Stimulated activated naive CD8-positive, alpha-beta T cell treated with anti-CD3 and anti-CD28 coated beads, Interleukin-15, amount 100 ng/mL, for 72 hours (primary cell): Measurements from ENCODE around the gene CYP4F3.

Experiments
- ATAC-seq: fragments of 150-1000 bp; cut with Tn5 transposase; 2 replicates; pipeline ENCODE4 v1.10.0; 2021; ENCODE audit warnings: mild to moderate bottlenecking, moderate library complexity
- DNase-seq, 2 donors: peaks; one replicate each; pipeline ENCODE4 v3.0.0; 2021 to 2022
- H3K27ac Mint-ChIP-seq, 2 donors: one replicate each; pipeline ENCODE4 v1.8.0; 2022; ENCODE audit warnings: mild to moderate bottlenecking in 2 of 2, mixed read lengths in 2 of 2, moderate library complexity in 2 of 2
- H3K27me3 Mint-ChIP-seq: one replicate; pipeline ENCODE4 v1.8.0; 2022; ENCODE audit warnings: mixed read lengths
- H3K4me1 Mint-ChIP-seq: one replicate; pipeline ENCODE4 v1.8.0; 2022; ENCODE audit warnings: mild to moderate bottlenecking, mixed read lengths
- H3K4me3 Mint-ChIP-seq, 2 donors: one replicate each; pipeline ENCODE4 v1.8.0; 2022; ENCODE audit warnings: mild to moderate bottlenecking in 2 of 2, mixed read lengths in 2 of 2, moderate library complexity in 1 of 2
- H3K9me3 Mint-ChIP-seq, 2 donors: one replicate each; pipeline ENCODE4 v1.8.0; 2022; ENCODE audit warnings: mixed read lengths in 2 of 2

The CYP4F3 gene

DNA sequence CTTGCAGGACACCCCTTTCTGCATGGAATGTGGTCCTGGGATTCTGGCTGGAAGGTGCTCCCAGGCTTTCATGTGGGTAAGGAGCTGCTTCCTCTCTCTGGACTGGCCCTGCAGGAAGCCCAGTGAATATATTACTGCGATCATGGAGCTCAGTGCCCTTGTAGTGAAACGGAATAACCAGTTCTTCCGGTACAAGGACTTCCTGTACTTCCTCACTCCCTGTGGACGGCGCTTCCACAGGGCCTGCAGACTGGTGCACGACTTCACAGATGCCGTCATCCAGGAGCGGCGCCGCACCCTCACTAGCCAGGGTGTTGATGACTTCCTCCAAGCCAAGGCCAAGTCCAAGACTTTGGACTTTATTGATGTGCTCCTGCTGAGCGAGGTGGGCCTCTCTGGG is 17.7 kb upstream of the CYP4F3 start:
- ATAC-seq: no peak
- Mint-ChIP-seq H3K27me3 (peaks cover 24% of the 10 kb centered on the region), H3K9me3 (no peaks in the 10 kb centered on the region), H3K4me1 (no peaks in the 10 kb centered on the region), H3K4me3 (no peak overlapping the region), H3K27ac (no peak overlapping the region)
- DNase-seq: no peak

DNA sequence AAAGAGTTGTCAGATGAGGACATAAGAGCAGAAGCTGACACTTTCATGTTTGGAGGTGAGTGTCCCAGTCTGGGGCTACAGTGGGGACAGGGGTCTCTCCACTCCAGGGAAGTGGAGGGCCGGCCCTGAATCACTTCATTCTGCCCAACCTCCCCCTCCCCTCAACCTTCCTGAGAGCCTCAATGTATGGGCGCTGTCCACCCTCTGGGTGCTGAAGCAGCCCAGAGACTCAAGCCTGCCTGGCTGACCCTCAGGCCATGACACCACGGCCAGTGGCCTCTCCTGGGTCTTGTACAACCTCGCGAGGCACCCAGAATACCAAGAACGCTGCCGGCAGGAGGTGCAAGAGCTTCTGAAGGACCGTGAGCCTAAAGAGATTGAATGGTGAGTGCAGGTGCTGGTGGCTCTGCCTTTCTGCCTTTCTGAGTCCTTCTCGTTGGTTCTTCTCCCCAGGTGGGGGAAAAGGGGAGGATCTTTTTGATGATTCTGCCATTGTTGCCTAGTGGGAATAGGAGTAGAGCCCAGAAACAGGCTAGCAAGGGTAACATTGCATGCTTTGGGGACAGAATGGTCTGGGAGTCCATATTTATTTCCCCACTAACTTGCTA is 16.9 kb upstream of the CYP4F3 start:
- no peak overlapping the region for H3K4me3 Mint-ChIP-seq
- ATAC-seq: no peak
- H3K27ac Mint-ChIP-seq: no peak overlapping the region
- H3K9me3 Mint-ChIP-seq: no peaks in the 10 kb centered on the region
- no peaks in the 10 kb centered on the region for H3K4me1 Mint-ChIP-seq
- H3K27me3 Mint-ChIP-seq: peaks cover 32% of the 10 kb centered on the region
- DNase-seq: no peak

DNA sequence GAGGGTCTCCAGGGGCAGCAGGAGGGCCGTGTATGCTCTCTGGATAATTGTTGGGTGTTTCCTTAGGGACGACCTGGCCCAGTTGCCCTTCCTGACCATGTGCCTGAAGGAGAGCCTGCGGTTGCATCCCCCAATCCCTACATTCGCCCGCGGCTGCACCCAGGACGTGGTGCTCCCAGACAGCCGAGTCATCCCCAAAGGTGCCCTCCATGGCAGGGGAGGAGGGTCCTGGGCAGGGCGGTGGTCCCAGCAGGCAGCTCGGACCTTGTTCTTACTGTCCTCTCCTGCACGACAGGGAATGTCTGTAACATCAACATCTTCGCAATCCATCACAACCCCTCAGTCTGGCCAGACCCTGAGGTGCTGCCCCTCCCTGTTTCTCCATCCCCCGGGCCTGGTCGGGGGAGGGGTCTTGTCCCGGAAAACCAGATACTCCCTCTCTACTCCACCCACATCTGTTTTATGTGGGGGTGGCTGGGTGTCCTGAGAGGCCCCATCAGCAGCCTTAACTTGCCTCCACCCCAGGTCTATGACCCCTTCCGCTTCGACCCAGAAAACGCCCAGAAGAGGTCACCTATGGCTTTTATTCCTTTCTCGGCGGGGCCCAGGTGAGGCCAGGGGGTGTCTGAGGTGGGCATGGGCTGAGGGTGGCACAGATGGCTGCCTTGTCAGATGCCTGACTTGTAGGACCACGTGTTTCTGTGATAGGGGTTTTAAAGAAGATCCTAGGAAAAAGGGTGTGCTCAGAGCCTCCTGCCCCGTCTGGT is 12.3 kb upstream of the CYP4F3 start:
- H3K27ac Mint-ChIP-seq: no peak overlapping the region
- DNase-seq (no peak), ATAC-seq (no peak)
- peaks cover 31% of the 10 kb centered on the region for H3K27me3 Mint-ChIP-seq
- H3K9me3 Mint-ChIP-seq: no peaks in the 10 kb centered on the region
- no peaks in the 10 kb centered on the region for H3K4me1 Mint-ChIP-seq
- H3K4me3 Mint-ChIP-seq: no peak overlapping the region

DNA sequence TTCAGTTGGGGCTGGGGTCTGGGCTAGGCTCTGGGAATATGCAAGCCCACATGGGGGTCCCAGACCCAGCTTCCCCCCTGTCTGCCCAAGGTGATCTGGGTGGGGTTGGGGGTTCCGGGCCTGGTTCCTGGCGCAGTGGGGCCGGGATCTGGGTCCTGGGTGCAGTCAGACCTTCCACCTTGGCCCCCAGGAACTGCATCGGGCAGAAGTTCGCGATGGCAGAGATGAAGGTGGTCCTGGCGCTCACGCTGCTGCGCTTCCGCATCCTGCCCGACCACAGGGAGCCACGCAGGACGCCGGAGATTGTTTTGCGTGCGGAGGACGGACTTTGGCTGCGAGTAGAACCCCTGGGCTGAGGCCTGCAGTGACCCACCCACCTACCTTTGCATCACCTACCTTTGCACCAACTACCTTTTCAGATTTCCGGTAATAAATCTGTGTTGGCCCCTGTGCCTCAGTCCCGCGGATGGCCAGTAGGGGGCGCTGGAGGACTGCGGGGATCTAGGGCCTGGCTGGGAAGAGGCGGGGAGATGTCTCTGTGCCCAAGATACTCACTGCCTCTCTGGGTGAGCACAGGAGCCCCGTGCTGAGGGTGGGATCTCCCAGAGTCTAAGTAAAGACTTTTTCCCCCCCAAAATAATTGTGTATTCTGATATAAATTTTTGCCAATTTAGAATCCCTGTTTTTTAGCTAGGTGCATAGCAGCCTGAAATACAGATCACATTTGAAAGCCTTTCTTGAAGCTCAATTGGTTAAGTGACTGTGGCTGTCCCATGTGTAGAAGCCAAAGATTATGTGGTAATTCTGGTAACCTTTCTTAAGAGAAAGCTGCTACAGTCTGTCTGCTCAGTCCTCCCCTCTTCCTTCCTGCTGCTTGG is 11.5 kb upstream of the CYP4F3 start:
- H3K27ac Mint-ChIP-seq: no peak overlapping the region
- no peak overlapping the region for H3K4me3 Mint-ChIP-seq
- DNase-seq (peak; percentile 83 to 85), ATAC-seq (peak; percentile 90)
- H3K9me3 Mint-ChIP-seq: no peaks in the 10 kb centered on the region
- peaks cover 25% of the 10 kb centered on the region for H3K27me3 Mint-ChIP-seq
- H3K4me1 Mint-ChIP-seq: no peaks in the 10 kb centered on the region

DNA sequence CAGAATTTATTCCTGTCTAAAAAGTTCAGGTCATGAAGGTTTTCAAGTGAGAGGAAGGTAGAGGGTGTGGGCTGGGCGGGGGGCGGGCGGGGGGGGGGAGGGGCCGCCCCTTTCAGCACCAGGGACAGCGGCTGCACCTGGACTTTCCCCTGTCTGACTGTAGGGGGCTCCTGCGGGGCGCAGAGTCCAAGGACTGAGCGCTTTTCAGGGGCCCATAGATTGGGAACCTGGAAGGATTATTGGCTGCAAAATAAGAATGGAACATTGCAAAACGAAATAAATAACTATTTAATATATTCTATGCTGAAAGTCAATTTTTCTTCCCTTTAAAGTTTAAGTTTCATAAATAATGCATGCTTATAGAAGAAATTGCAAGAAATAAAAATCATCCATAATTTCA is 8.9 kb upstream of the CYP4F3 start:
- no peak overlapping the region for H3K27ac Mint-ChIP-seq
- H3K27me3 Mint-ChIP-seq: peaks cover 41% of the 10 kb centered on the region
- no peaks in the 10 kb centered on the region for H3K9me3 Mint-ChIP-seq
- DNase-seq (peak in 1 of 2 donors; percentile 16), ATAC-seq (no peak)
- no peaks in the 10 kb centered on the region for H3K4me1 Mint-ChIP-seq
- H3K4me3 Mint-ChIP-seq: no peak overlapping the region

DNA sequence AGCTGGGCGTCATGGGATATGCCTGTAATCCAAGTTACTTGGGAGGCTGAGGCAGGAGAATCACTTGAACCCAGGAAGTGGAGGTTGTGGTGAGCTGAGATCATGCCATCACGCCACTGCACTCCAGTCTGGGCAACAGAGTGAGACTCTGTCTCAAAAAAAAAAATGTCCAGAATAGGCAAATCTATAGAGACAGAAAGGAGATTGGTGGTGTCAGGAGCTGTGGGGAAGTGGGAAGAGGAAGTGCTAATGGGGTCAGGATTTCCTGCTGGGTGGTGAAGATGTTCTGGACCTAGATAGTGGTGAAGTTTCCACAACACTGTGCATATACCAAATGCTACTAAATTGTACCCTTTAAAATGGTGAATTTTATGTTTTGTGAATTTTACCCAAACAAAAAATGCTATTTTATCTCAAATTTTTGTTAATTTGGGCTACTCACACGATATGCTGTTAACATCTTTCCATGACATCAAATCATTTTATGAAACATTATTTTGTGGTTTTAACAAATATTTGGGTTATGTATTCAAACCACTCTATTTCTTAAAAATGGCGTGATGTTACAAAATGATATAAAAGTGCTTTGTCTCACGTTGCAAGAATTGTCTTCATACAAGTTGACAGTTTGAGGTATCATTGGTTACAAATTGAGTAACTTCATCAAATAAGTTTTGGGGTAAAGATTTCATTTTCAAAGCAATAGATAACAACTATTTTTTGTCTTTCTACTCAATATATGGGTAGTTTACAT is 7.4 kb upstream of the CYP4F3 start:
- DNase-seq (no peak), ATAC-seq (no peak)
- no peaks in the 10 kb centered on the region for H3K9me3 Mint-ChIP-seq
- no peaks in the 10 kb centered on the region for H3K4me1 Mint-ChIP-seq
- no peak overlapping the region for H3K27ac Mint-ChIP-seq
- no peak overlapping the region for H3K4me3 Mint-ChIP-seq
- peaks cover 37% of the 10 kb centered on the region for H3K27me3 Mint-ChIP-seq

DNA sequence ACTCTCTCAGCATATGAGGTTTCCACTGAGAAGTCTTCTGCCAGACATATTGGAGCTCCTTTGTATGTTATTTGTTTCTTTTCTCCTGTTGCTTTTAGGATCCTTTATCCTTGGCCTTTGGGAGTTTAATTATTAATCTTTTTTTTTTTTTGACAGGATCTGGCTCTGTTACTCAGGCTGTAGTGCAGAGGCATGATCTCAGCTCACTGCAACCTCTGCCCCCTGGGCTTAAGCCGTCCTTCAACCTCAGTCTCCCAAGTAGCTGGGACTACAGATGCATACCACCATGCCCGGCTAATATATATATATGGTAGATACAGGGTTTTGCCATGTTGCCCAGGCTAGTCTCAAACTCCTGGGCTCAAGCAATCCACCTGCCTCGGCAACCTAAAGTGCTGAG is 6.6 kb upstream of the CYP4F3 start:
- DNase-seq: no peak
- Mint-ChIP-seq H3K27me3 (peaks cover 31% of the 10 kb centered on the region), H3K27ac (no peak overlapping the region), H3K9me3 (no peaks in the 10 kb centered on the region), H3K4me1 (no peaks in the 10 kb centered on the region), H3K4me3 (no peak overlapping the region)
- ATAC-seq: no peak

DNA sequence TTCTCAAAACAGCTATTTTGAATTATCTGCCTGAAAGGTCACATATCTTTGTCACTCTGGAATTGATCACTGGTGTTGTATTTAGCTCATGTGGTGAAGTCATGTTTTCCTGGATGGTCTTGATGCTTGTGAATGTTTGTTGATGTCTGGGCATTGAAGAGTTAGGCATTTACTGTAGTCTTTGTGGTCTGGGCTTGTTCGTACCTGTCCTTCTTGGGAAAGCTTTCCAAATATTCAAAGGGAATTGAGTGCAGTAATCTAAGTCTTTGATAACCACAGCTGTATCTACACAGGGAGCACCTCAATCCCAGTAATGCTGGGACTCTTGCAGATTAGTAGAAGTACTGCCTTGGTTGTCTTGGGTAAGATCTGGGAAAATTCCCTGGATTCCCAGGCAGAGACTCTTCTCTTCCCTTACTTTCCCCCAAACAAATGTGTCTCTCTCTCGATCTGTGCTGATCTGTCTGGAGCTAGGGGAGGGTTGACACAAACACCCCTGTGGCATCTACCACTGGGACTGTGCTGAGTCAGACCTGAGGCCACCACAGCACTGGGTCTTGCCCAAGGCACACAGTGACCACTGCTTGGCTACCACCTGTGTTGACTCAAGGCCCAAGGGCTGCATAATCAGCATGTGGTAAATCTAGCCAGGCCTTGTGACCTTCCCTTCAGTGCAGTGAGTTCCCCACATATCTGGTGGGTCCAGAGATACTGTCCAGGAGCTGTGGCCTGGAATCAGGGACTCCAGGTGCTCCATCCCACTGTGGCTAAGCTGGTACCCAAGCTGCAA is 5.5 kb upstream of the CYP4F3 start:
- Mint-ChIP-seq H3K4me1 (no peaks in the 10 kb centered on the region), H3K4me3 (no peak overlapping the region)

DNA sequence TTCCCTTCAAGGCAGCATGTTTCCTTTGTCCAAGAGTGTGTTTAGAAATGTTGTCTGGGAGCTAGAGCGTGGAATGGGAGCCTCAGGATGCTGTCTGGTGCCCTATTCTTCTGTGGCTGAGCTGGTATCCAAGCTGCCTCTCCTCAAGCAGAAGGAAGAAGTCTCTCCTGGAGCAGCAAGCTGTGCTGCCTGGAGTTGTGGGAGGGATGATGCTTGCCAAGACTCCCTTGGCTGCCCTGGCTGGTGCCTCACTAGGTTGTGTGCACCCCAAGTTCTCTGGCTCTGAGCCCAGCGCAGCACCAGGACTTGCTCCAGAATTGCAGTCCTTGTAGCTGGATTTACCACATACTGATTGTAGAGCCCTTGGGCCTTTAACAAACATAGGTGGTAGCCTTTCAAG is 4.7 kb upstream of the CYP4F3 start:
- Mint-ChIP-seq H3K4me3 (no peak overlapping the region), H3K4me1 (no peaks in the 10 kb centered on the region), H3K27ac (no peak overlapping the region), H3K27me3 (peaks cover 31% of the 10 kb centered on the region), H3K9me3 (no peaks in the 10 kb centered on the region)
- ATAC-seq: no peak
- no peak for DNase-seq

More for the DNA sequence above, 5.5 kb upstream of the CYP4F3 start:
- Mint-ChIP-seq H3K27me3 (peaks cover 31% of the 10 kb centered on the region), H3K27ac (no peak overlapping the region), H3K9me3 (no peaks in the 10 kb centered on the region)
- DNase-seq (no peak), ATAC-seq (no peak)

DNA sequence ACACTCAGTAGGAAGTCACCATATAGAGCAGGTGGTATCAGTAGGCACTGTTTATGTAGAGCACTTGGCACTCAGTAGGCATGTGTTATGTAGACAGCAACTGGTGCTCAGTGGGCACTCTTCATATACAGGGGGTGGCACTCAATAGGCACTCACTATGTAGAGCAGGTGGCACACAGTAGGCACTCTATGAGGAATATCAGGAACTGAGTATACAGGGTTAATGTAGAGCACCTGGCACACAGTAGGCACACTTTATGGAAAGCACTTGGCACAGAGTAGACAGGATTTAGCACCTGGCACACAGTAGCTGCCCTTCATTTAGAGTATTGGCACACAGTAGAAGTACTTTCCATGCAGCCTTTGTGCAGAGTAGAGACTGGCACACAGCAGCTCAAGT is 1.1 kb upstream of the CYP4F3 start:
- Mint-ChIP-seq H3K27ac (no peak overlapping the region), H3K27me3 (peaks cover 20% of the 10 kb centered on the region), H3K4me1 (peaks cover 6% of the 10 kb centered on the region), H3K4me3 (no peak overlapping the region), H3K9me3 (no peaks in the 10 kb centered on the region)
- ATAC-seq: no peak
- DNase-seq: no peak

DNA sequence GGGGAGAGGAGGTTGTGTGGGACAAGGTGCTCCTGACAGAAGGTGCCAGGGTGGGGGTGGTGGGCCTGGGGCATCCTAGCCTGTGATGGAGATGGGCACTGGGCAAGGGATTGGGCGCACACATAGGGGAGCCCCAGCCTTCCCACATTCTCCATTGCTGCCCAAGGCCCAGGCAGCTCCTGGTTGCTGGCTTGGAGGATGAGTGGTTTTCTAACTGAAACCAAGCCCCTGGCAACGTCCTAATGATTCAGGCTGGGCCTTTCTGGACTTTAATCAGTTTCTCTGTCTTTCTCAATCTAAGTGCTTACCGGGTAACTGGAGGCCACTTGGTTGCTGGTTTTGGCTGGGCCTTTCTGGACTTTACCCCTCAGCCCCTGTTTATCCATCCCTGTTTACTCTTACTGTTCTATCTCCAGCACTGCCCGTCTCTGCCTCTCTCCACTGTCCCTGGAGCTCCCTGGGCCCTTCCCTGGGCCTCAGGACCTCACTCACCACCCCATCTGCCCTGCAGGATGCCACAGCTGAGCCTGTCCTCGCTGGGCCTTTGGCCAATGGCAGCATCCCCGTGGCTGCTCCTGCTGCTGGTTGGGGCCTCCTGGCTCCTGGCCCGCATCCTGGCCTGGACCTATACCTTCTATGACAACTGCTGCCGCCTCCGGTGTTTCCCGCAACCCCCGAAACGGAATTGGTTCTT is 354 bp downstream of the CYP4F3 start:
- Mint-ChIP-seq H3K27ac (peak overlapping the region in 1 of 2 donors; percentile 29), H3K9me3 (no peaks in the 10 kb centered on the region), H3K4me1 (peaks cover 6% of the 10 kb centered on the region), H3K4me3 (no peak overlapping the region), H3K27me3 (peaks cover 6% of the 10 kb centered on the region)
- no peak for ATAC-seq
- no peak for DNase-seq

DNA sequence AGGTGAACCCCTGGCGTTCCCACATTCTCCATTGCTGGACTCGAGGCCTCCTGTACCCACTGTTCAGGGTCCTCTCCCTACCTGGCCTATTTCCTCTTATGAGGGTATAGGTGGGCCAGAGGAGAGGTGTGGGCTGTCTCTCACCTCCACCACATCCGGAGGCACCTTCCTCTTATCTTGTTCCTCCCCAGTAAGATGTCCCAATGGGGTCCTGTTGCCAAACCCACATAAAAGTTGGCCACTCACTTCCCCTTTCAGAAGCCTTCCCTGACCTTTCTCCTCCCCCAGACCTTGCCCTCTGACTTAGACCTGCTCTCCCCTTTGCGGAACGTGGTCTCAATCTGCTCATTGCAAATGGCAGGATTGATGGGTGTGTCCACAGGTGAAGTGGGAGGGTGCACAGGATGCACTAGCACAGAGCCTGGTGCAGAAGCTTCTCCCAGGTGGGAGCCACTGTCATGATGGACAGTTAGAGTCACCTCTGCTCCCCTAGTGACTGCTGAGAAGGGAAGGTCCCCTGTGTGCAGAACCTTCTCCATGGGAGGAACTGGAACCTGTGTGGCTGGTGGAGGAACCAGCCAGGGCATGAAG is 1.3 kb downstream of the CYP4F3 start:
- H3K27me3 Mint-ChIP-seq: no peaks in the 10 kb centered on the region
- H3K4me1 Mint-ChIP-seq: peaks cover 6% of the 10 kb centered on the region
- H3K9me3 Mint-ChIP-seq: no peaks in the 10 kb centered on the region
- ATAC-seq: no peak
- DNase-seq: no peak
- peak overlapping the region in 1 of 2 donors; percentile 6 for H3K27ac Mint-ChIP-seq
- no peak overlapping the region for H3K4me3 Mint-ChIP-seq

DNA sequence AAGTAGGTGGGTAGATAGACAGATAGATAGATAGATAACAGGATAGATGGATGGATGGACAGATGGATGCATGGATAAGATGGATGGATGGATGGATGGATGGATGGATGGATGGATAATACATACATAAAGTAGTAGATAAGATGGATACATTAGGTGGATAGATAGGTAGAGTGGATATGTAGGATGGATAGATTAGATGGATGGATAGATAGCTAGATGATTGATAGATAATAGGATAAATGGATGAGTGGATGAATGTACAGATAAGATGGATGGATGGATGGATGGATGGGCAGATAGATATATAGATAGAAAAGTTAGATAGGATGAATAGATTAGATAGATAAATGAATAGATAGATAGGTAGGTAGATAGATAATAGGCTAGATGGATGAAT is 2.1 kb downstream of the CYP4F3 start:
- no peak overlapping the region for H3K4me3 Mint-ChIP-seq
- no peak overlapping the region for H3K27ac Mint-ChIP-seq
- peaks cover 6% of the 10 kb centered on the region for H3K4me1 Mint-ChIP-seq
- no peak for ATAC-seq
- no peak for DNase-seq
- no peaks in the 10 kb centered on the region for H3K9me3 Mint-ChIP-seq
- no peaks in the 10 kb centered on the region for H3K27me3 Mint-ChIP-seq

DNA sequence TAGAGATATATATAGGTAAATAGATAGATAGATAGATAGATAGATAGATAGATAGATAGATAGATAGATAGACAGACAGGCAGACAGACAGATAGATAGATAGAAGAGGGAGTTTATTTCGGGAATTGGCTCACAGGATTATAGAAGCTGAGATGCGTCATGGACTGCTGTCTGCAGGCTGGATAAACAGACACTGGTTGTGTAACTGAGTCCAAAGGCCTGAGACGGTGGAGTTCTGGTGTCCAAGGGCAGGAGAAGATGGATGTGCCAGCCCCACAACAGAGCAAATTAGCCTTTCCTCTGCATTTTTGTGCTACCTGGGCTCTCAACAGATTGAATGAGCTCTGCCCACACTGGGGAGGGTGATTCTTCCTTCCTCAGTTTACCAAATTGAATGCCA is 2.7 kb downstream of the CYP4F3 start:
- H3K9me3 Mint-ChIP-seq: no peaks in the 10 kb centered on the region
- H3K27me3 Mint-ChIP-seq: no peaks in the 10 kb centered on the region
- DNase-seq (no peak), ATAC-seq (no peak)
- no peak overlapping the region for H3K27ac Mint-ChIP-seq
- peaks cover 6% of the 10 kb centered on the region for H3K4me1 Mint-ChIP-seq
- H3K4me3 Mint-ChIP-seq: no peak overlapping the region
